Stomach smooth muscle (tissue), 2 donors: ENCODE measurements around the gene SLC38A1.

ENCODE experiments used
- H3K27ac ChIP-seq: one replicate; pipeline ENCODE4 v1.7.0; 2013; ENCODE audit warnings: mild to moderate bottlenecking, low read length, inconsistent platforms
- H3K27me3 ChIP-seq, 2 donors: one replicate each; pipeline ENCODE4 v1.7.0; 2013; ENCODE audit warnings: low read length in 2 of 2; ENCODE audit not compliant: insufficient read depth in 2 of 2, control insufficient read depth in 1 of 2
- H3K36me3 ChIP-seq, 2 donors: one replicate each; pipeline ENCODE4 v1.7.0; 2013; ENCODE audit warnings: low read length in 2 of 2; ENCODE audit not compliant: control insufficient read depth in 2 of 2, insufficient read depth in 2 of 2
- H3K4me1 ChIP-seq: one replicate; pipeline ENCODE4 v1.7.0; 2013; ENCODE audit warnings: low read length; ENCODE audit not compliant: control insufficient read depth, insufficient read depth
- H3K4me3 ChIP-seq, 2 donors: one replicate each; pipeline ENCODE4 v1.7.0; 2013; ENCODE audit warnings: low read length in 2 of 2
- H3K9ac ChIP-seq, 2 donors: one replicate each; pipeline ENCODE4 v1.7.0; 2013; ENCODE audit warnings: low read length in 2 of 2, mild to moderate bottlenecking in 1 of 2
- H3K9me3 ChIP-seq, 2 donors: one replicate each; pipeline ENCODE4 v1.7.0; 2013; ENCODE audit warnings: low read length in 2 of 2; ENCODE audit not compliant: control insufficient read depth in 2 of 2
- donor health status: healthy.
- donor health status: Pancreatic carcinoma.

The SLC38A1 gene

GRCh38 chr12:46219132-46219876, 49.5 kb downstream of the SLC38A1 start:
- peak overlapping the region; percentile 26 for H3K27ac ChIP-seq
- peaks cover 37% of the 10 kb centered on the region for H3K4me1 ChIP-seq
- H3K9me3 ChIP-seq, result no peaks in the 10 kb centered on the region
- H3K36me3 ChIP-seq, result no peaks in the 10 kb centered on the region
- H3K27me3 ChIP-seq, result no peaks in the 10 kb centered on the region
- H3K4me3 ChIP-seq, result no peak overlapping the region
- H3K9ac ChIP-seq, result no peak overlapping the region

GRCh38 chr12:46218322-46219095, 50.3 kb downstream of the SLC38A1 start:
- H3K27ac ChIP-seq, result no peak overlapping the region
- H3K9ac ChIP-seq, result no peak overlapping the region
- no peaks in the 10 kb centered on the region for H3K27me3 ChIP-seq
- H3K36me3 ChIP-seq, result no peaks in the 10 kb centered on the region
- peaks cover 34% of the 10 kb centered on the region for H3K4me1 ChIP-seq
- no peaks in the 10 kb centered on the region for H3K9me3 ChIP-seq
- H3K4me3 ChIP-seq, result no peak overlapping the region

GRCh38 chr12:46217541-46218321, 51.1 kb downstream of the SLC38A1 start:
- Histone ChIP-seq H3K27me3 (no peaks in the 10 kb centered on the region), H3K9me3 (no peaks in the 10 kb centered on the region), H3K9ac (no peak overlapping the region), H3K27ac (no peak overlapping the region), H3K4me3 (no peak overlapping the region), H3K36me3 (no peaks in the 10 kb centered on the region), H3K4me1 (peaks cover 34% of the 10 kb centered on the region)

DNA sequence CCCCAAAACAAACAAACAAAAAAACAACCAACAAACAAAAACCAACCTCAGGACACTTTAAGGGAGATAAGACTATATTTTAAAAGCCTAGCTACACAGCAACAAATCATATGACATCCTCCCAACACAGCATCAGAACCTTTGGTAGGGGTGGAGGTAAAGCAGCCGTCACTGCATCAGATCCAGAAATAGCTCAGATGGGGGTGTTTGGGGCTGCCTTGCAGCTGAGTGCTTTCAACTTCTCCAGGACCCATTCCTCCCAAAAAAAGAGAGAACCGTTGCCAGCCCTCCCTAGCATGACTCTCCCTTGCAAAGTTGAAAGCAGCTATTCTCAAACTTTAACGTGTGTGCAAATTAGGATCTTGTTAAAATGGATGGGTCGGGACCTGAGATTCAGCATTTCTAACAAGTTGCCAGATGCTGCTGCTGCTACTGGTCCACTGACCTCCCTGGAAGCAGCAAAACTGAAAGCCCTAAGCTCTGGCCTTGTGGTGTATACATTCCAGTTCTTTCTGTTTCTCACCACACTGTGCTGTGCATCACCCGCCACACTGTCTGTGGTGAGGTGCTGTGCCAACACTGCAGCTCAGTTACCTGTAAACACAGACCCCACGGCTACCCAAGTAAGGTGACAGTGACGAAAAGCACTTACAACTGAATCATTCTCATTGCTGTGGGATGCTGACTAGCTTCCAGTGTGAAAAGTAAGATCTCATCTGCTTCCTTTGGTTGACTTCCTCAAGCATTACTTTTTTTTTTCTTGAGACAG, 54.0 kb downstream of the SLC38A1 start:
- Histone ChIP-seq H3K36me3 (peaks cover 0 to 5% of the 10 kb centered on the region in 2 donors), H3K27me3 (no peaks in the 10 kb centered on the region), H3K27ac (peak overlapping the region; percentile 26), H3K9ac (peak overlapping the region in 1 of 2 donors; percentile 6), H3K9me3 (no peaks in the 10 kb centered on the region), H3K4me3 (peak overlapping the region; percentile 33 to 50), H3K4me1 (peaks cover 28% of the 10 kb centered on the region)

- peak overlapping the region; percentile 13 for H3K27ac ChIP-seq
- no peak overlapping the region for H3K4me3 ChIP-seq
- H3K4me1 ChIP-seq, result peaks cover 31% of the 10 kb centered on the region
- H3K36me3 ChIP-seq, result peaks cover 0 to 5% of the 10 kb centered on the region in 2 donors
- H3K9ac ChIP-seq, result no peak overlapping the region
- H3K9me3 ChIP-seq, result no peaks in the 10 kb centered on the region
- H3K27me3 ChIP-seq, result no peaks in the 10 kb centered on the region
These were observed 56.5 kb downstream of the SLC38A1 start for GRCh38 chr12:46212108-46212982.

DNA sequence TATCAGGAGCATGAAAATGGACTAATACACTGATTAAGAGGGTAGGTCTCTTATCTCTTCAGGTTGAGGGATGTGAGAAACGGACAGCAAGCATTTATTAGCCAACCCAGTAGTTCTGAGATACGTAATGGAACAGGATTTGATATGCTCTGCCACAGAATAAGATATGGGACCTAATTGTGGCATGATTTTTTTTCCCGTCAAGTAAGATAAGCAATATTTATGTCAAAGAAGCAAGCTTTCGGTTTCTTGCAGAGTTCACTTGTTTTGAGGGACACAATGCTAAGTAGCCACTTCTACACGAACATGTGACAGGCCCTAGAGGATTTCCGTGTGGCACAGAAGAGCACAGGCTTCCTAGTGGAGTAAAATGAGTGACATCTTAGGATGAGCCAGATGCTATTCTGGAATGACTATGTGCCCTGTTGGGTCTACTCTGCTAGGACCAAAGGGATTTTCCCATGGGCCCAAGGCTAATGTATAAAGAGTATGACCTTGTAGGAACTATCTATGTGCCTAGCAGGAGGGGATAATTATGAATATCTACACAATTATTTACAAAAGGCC, 57.9 kb downstream of the SLC38A1 start:
- Histone ChIP-seq H3K4me3 (peak overlapping the region in 1 of 2 donors; percentile 12), H3K27me3 (no peaks in the 10 kb centered on the region), H3K9me3 (no peaks in the 10 kb centered on the region), H3K27ac (peak overlapping the region; percentile 62), H3K9ac (no peak overlapping the region), H3K36me3 (peaks cover 0 to 5% of the 10 kb centered on the region in 2 donors), H3K4me1 (peaks cover 28% of the 10 kb centered on the region)

DNA sequence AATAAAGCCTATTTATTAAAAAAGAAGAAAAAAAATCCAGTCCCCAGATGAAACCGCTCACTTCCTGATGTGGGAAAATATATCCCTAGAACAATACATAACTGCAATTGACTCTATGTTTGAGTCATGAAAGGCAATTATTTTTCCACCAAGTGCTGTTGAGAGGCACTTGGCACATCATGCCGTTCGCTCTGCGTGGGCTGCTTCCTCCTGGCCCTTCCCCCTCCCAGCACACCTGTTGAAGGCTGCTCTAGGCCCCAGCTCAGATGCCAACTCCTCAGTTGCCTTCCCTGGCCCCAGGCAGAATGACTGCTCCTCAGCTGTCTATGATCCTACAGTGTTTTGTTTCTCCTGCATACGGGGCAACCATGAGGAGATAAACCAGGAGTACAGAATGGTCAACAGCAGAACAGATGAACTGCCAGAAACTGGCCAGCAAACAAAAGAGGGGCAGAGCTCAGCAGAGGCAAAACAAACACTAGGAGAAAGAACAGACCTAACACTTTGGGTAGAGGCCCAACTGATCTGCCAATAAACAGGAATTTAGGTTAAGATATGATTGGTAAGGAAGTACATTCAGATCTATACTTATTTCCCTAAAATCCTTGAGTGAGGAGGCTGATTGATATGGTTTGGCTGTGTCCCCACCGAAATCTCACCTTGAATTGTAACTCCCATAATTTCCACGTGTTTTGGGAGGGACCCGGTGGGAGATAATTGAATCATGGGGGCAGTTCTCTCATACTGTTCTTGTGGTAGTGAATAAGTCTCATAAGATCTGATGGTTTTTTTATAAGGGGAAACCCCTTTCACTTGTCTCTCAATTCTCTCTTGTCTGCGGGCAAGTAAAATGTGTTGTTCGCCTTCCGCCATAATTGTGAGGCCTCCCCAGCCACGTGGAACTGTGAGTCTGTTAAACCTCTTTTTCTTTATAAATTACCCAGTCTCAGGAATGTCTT, 58.6 kb downstream of the SLC38A1 start:
- Histone ChIP-seq H3K4me3 (peak overlapping the region in 1 of 2 donors; percentile 9), H3K27me3 (no peaks in the 10 kb centered on the region), H3K9ac (no peak overlapping the region), H3K36me3 (peaks cover 0 to 5% of the 10 kb centered on the region in 2 donors), H3K9me3 (no peaks in the 10 kb centered on the region), H3K27ac (peak overlapping the region; percentile 62), H3K4me1 (peaks cover 29% of the 10 kb centered on the region)

GRCh38 chr12:46209170-46209569, 59.7 kb downstream of the SLC38A1 start:
- H3K27ac ChIP-seq, result peak overlapping the region; percentile 62
- no peaks in the 10 kb centered on the region for H3K27me3 ChIP-seq
- H3K4me1 ChIP-seq, result peaks cover 23% of the 10 kb centered on the region
- H3K36me3 ChIP-seq, result peaks cover 0 to 6% of the 10 kb centered on the region in 2 donors
- no peak overlapping the region for H3K4me3 ChIP-seq
- no peak overlapping the region for H3K9ac ChIP-seq
- no peaks in the 10 kb centered on the region for H3K9me3 ChIP-seq
